GM20431 (cell line): Measurements from ENCODE around the gene UBE2D2.
"Not testable (repeated sequence)": the region's sequence is repeated elsewhere in the genome, so short reads cannot be mapped to it uniquely, and the experiment has no call there.

Experiments
- in situ Hi-C: fragments of 300-500 bp; cut with MseI, MboI; formaldehyde crosslinking; loops from one replicate; pipeline ENCODE4 v1.15.0; 2020; ENCODE audit warnings: low sequenced_read_pairs; ENCODE audit not compliant: unreplicated experiment

The UBE2D2 gene

GRCh38 chr5:139577689-139578290, 16.7 kb downstream of the UBE2D2 start:
- in situ Hi-C loops, result no loop called here

- in situ Hi-C loops, result no loop called here
Measured at GRCh38 chr5:139578325-139578724, 17.2 kb downstream of the UBE2D2 start.

- in situ Hi-C loops, result not testable (repeated sequence)
Measured at GRCh38 chr5:139582181-139582580, 21.0 kb downstream of the UBE2D2 start.

GRCh38 chr5:139584137-139584536, 23.0 kb downstream of the UBE2D2 start:
- in situ Hi-C loops, result no loop called here

GRCh38 chr5:139588116-139588515, 27.0 kb downstream of the UBE2D2 start:
- in situ Hi-C loops, result not testable (repeated sequence)

GRCh38 chr5:139588962-139589361, 27.8 kb downstream of the UBE2D2 start:
- in situ Hi-C loops, result no loop called here

- in situ Hi-C loops, result no loop called here
Measured at GRCh38 chr5:139592289-139592688, 31.1 kb downstream of the UBE2D2 start.

- in situ Hi-C loops, result not testable (repeated sequence)
Measured at GRCh38 chr5:139593076-139593475, 31.9 kb downstream of the UBE2D2 start.

GRCh38 chr5:139593716-139594319, 32.7 kb downstream of the UBE2D2 start:
- in situ Hi-C loops, result no loop called here

- in situ Hi-C loops, result no loop called here
Measured at GRCh38 chr5:139597134-139597533, 36.0 kb downstream of the UBE2D2 start.

GRCh38 chr5:139598601-139598965, 37.4 kb downstream of the UBE2D2 start:
- in situ Hi-C loops, result not testable (repeated sequence)

GRCh38 chr5:139600336-139600949, 39.3 kb downstream of the UBE2D2 start:
- in situ Hi-C loops, result no loop called here

GRCh38 chr5:139601429-139601828, 40.3 kb downstream of the UBE2D2 start:
- in situ Hi-C loops, result no loop called here

GRCh38 chr5:139601948-139602347, 40.8 kb downstream of the UBE2D2 start:
- in situ Hi-C loops, result not testable (repeated sequence)

- in situ Hi-C loops, result no loop called here
Measured at GRCh38 chr5:139605887-139606286, 44.7 kb downstream of the UBE2D2 start.

GRCh38 chr5:139611703-139612584, 50.8 kb downstream of the UBE2D2 start:
- in situ Hi-C loops, result no loop called here

GRCh38 chr5:139619861-139620260, 58.7 kb downstream of the UBE2D2 start:
- in situ Hi-C loops, result no loop called here

- in situ Hi-C loops, result not testable (repeated sequence)
Measured at GRCh38 chr5:139625398-139625797, 64.3 kb downstream of the UBE2D2 start.

GRCh38 chr5:139630855-139631254, 69.7 kb downstream of the UBE2D2 start:
- in situ Hi-C loops, result loop anchor here (10.0 kb wide), 2 partner anchors 64 to 124 kb away; no protein-coding TSS in a partner anchor

- in situ Hi-C loops, result loop anchor here (10.0 kb wide), 2 partner anchors 63 to 123 kb away; no protein-coding TSS in a partner anchor
Measured at GRCh38 chr5:139631520-139632165, 70.5 kb downstream of the UBE2D2 start.
